GM21619 (cell line): Measurements from ENCODE around the gene CYP2B6.
"Not testable (repeated sequence)": the region's sequence is repeated elsewhere in the genome, so short reads cannot be mapped to it uniquely, and the experiment has no call there.

Experiments
- ATAC-seq: cut with Tn5 transposase; IDR thresholded peaks from one replicate; pipeline ENCODE4 v1.9.1; 2021; ENCODE audit not compliant: unreplicated experiment

CYP2B6 gene

GRCh38 chr19:40990972-40991381 lies at the start of gene CYP2B6:
Gene CYP2B6 (plus strand): TSS chr19:40991282. CDS start chr19:40991306, 24 bp downstream.
- ATAC-seq: no peak

- ATAC-seq: no peak
Measured at GRCh38 chr19:40941481-40942219, 49.4 kb upstream of the CYP2B6 start.

- no peak for ATAC-seq
Measured at GRCh38 chr19:40945645-40946044, 45.4 kb upstream of the CYP2B6 start.

GRCh38 chr19:40947114-40947513 lies 44.0 kb upstream of the CYP2B6 start:
- no peak for ATAC-seq

GRCh38 chr19:40947573-40947972 lies 43.5 kb upstream of the CYP2B6 start:
- no peak for ATAC-seq

- ATAC-seq: no peak
Measured at GRCh38 chr19:40948580-40949299, 42.3 kb upstream of the CYP2B6 start.

GRCh38 chr19:40954573-40954972 lies 36.5 kb upstream of the CYP2B6 start:
- ATAC-seq: no peak

- ATAC-seq: no peak
Measured at GRCh38 chr19:40959338-40959737, 31.7 kb upstream of the CYP2B6 start.

GRCh38 chr19:40960062-40960685 lies 30.9 kb upstream of the CYP2B6 start:
- ATAC-seq: no peak

GRCh38 chr19:40960780-40961179 lies 30.3 kb upstream of the CYP2B6 start:
- ATAC-seq: no peak

- ATAC-seq: no peak
Measured at GRCh38 chr19:40962460-40962961, 28.6 kb upstream of the CYP2B6 start.

GRCh38 chr19:40964361-40964760 lies 26.7 kb upstream of the CYP2B6 start:
- not testable (repeated sequence) for ATAC-seq

GRCh38 chr19:40965351-40965750 lies 25.7 kb upstream of the CYP2B6 start:
- ATAC-seq: not testable (repeated sequence)

GRCh38 chr19:40966591-40966990 lies 24.5 kb upstream of the CYP2B6 start:
- ATAC-seq: not testable (repeated sequence)

- ATAC-seq: not testable (repeated sequence)
Measured at GRCh38 chr19:40968065-40968464, 23.0 kb upstream of the CYP2B6 start.

GRCh38 chr19:40969721-40970120 lies 21.4 kb upstream of the CYP2B6 start:
- ATAC-seq: not testable (repeated sequence)

GRCh38 chr19:40970396-40971345 lies 20.4 kb upstream of the CYP2B6 start:
- not testable (repeated sequence) for ATAC-seq

- ATAC-seq: no peak
Measured at GRCh38 chr19:40974633-40975037, 16.4 kb upstream of the CYP2B6 start.

GRCh38 chr19:40976134-40976533 lies 14.9 kb upstream of the CYP2B6 start:
- ATAC-seq: no peak

GRCh38 chr19:40976724-40977123 lies 14.4 kb upstream of the CYP2B6 start:
- ATAC-seq: no peak
